ENCODE results near the gene GTPBP4.

The GTPBP4 gene

GRCh38 chr10:987870-988666, at the start of gene GTPBP4:
Gene GTPBP4 (plus strand): TSS chr10:988434. CDS start chr10:988480, 46 bp downstream.
- peak; percentile 74 for DNase-seq

DNA sequence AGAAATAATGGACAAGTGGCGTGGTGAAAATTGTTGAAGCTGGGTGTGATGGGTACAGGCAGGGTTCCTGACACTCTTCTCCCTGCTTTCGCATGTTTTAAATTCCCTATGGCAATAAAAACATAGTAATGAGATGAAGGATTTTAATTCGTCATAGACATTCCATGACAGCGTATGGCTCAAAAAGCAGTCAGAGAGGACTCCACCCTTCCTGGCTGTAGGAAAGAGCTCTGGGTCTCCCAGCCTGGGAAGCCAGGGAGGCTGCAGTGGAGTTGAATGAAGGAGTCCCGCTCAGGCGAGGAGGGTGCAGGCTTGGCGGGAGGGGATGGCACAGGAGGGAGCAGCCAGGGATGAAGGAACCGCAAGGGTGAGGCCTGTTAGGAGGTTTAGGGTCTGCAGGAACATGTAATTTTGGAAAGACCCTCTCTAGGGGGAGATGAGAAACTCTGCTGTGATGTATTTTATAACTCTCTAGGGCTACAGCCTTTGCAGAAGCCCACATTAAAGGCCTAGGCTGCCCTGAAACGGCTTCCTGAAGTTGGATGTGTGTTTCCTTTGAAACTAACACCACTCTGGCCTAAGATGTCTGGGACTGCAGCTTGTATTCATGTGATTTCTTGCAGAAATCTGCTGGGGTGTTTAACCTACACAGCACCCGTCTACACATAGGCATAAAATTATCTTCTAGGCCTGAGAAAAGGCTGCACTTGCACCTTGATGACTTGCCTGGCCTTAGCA, 49.1 kb upstream of the GTPBP4 start:
- DNase-seq, result no peak

- no peak for DNase-seq
Observed at GRCh38 chr10:943334-944033, 44.8 kb upstream of the GTPBP4 start.

DNA sequence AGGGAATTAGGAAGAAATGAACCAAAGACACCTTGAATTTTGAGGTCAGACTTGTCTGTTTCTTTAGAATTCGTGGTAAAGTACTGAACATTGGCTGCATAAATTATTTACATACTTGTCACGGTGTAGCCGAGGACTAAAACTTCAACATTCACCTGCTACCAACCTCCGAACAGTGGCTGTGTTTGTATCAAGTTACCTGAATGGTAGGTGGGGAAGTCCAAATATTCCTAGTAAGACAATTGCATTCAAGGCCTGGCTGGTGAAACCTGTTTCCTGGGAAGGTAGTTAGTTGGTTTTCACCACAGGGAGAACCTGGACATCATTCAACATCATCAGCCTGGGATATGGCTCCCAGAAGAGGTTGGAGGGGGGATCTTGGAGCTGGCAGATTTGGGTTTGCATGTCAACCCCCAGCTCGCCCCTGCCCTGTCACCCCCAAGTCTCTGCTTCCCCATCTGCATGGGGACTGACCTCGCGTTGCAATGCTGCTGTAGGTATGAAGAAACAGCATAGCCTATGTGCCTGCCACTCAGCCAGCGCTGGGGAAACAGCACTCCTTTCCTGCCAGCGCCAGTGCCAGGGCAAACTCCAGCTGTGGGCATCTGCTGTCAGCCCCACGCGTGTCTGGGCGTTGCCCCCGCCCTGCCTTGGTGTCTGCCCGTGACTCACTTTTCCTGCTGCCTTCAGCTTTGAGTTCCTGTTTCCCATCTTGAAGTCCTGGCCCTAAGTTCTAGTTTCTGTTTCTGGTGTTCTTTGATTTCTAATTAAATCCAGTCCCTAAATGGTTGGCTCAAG, 44.0 kb upstream of the GTPBP4 start:
- no peak for DNase-seq

GRCh38 chr10:945778-946177, 42.5 kb upstream of the GTPBP4 start:
- no peak for DNase-seq

GRCh38 chr10:947051-947450, 41.2 kb upstream of the GTPBP4 start:
- DNase-seq, result no peak

- DNase-seq, result no peak
Observed at GRCh38 chr10:947881-948280, 40.4 kb upstream of the GTPBP4 start.

- no peak for DNase-seq
Observed at GRCh38 chr10:948347-948746, 39.9 kb upstream of the GTPBP4 start.

- no peak for DNase-seq
Observed at GRCh38 chr10:949446-949845, 38.8 kb upstream of the GTPBP4 start.

DNA sequence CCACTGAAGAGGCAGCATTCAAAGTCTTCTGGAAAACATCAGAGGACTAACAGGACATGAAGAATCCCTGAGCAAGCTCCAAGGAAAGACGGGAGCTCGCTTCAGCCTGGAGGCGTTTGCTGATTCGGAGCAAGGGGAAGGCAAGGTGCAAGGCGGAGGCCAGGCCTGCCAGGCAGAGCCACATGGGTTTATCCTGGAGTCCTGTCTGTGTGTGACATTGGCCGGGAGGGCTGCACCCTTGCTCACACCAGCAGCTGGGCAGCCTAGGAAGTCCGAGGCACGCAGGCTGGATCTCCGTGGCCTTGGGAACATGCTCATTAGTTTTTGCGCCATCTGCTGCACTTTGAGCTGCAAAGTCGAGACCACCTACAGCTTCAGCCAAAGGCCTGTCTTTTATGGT, 34.4 kb upstream of the GTPBP4 start:
- DNase-seq, result no peak

GRCh38 chr10:954396-954795, 33.8 kb upstream of the GTPBP4 start:
- DNase-seq, result no peak

DNA sequence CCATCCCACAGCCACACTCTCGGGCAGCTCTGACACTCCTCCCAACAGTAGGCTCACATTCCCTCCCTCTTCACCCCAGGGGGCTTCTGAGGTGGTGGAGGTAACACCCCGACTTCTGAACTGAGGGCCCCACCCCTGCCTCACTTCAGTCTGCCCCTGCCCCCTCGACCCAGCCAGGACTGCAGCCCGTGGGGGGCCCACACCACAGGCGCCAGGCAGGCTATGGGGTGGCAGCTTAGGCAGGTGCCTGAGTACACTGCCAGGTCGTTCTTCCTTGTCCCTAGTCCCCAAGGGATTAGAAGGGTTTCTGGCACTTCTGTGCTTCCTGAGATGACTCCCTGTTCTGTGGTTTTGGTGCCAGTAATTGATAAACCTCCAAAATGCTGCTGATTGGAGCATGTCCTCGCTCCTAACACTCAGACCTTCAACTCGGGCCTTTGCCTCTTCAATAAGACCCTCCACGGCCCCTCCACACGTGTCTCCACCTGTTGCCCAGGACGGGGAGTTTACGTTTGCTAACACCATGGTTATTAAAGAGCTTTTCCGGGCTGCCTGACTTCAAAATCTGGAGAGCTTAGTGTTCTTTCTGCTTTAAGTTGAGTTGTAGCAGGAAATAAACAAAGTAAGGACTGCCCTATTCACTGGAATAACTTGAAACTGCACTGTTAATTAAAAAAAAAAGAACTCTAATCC, 33.0 kb upstream of the GTPBP4 start:
- no peak for DNase-seq

GRCh38 chr10:955820-956217, 32.4 kb upstream of the GTPBP4 start:
- DNase-seq, result no peak

DNA sequence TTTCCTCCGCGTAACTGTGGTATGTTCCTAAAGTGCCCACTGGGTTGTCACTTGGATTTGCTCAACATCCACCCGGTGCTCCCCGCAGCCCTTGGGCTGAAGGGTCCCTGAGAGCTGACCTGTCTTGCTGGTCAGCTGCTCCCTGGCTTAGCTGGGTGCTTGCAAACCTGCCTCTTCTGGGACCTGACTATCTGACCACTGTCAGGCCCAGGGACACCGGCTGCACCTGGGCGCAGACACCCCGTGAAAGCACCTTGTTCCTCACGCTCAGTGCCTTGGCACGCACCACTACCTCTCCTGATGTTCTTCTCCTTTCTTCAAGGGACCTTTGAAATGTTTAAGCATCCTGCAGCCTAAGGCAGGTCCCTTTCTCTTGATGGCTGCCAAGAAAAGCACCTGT, 30.1 kb upstream of the GTPBP4 start:
- DNase-seq, result no peak

DNA sequence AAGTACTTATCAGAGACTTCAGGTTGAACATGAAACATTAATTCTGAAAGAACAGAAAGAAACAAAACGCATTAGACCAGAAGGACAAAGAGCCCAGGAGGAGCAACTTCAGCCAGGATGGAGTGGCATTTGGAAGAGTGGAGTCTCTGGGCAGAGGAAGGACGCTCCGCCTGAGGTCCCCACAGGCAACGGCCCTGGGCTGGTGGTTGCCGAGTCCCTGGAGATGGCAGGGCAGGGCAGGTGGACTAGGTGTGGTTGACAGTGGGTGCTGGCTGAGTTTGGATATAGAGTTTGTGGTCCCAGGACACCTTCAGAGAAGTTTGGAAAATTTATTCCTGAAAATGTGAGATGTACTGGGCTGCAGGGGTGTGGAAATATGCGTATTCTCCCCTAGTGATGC, 29.4 kb upstream of the GTPBP4 start:
- DNase-seq, result no peak

- no peak for DNase-seq
Observed at GRCh38 chr10:962342-962741, 25.9 kb upstream of the GTPBP4 start.

DNA sequence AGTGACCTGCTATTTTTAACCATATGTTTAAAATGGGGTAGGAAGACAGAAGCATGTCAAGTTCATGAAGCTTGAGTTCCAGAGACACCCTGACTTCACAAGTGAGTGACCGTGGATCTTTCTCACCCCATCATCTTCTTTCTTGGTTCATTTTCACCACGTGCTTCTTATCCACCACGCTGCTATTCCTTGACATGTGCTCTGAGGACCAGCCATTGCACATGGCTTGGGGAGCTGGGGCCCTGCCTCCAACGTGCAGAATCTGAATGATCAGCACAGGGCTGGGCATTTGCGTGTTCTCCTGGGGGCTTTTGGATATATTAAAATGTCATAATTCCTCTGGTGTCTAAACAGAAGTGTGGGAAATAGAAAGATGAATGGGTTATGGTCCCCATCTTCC, 25.0 kb upstream of the GTPBP4 start:
- DNase-seq, result no peak

- DNase-seq, result no peak
Observed at GRCh38 chr10:963655-964054, 24.6 kb upstream of the GTPBP4 start.

GRCh38 chr10:964321-964987, 23.8 kb upstream of the GTPBP4 start:
- no peak for DNase-seq

DNA sequence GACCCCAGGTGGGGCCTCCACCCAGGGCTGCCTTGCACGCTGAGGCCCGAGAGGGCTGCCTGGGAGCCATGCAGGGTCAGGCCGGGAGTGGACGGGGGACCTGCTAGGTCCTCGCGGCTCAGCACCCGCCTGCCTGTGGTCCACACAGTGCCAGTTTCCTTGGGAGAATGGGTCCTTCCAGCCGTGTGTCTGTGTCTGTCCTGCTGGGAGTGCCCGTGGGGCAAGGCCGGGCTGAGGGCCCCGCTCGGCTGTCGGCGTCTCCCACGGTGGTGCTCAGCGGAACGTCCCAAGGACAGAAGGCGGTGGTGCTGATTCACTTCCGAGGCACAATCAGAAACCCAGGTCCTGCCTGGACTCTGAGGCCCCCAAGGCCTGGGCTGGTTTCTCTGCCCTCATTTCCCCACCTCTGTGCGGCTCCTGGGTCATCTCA, 23.2 kb upstream of the GTPBP4 start:
- DNase-seq, result no peak

DNA sequence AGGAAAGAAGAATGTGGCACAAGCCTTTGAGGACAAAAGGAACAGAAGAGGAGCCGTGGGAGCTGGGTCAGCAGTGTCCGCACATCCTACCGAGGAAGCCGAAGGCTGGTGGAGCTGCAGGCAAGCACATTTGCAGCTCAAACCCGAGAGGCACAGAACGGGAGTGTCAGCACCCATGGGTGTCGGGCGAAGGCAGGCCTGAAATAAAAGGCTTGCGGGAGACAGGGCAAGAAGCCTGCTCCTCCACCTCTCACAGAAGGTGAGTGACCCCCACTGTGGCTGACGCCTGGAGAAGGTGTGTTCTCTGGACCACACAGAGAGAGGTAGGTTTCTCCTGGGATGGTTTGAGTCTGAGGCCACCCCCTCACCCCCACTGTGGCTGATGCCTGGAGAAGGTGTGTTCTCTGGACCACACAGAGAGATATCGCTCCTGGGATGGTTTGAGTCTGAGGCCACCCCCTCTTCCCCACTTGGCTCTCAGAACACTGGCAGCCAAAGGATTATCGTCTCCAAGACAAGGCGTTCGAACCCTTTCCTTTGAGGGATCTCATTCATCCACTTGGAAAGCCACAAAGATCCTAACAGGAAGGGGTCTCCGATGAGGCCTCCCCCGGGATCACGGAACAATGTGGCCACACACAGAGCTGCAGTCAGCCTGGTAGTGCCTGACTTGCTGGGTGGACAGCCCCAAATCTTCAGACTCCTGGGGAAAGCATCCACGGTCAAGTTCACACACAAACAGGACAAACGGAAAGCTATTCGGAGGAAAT, 21.6 kb upstream of the GTPBP4 start:
- no peak for DNase-seq

All from NCI-H2029 treated with DMSO at 0.1 percent for 48 hours (cell line).